SW480 (cell line): ENCODE results near the gene PTRHD1.
"Not testable (repeated sequence)": the region's sequence is repeated elsewhere in the genome, so short reads cannot be mapped to it uniquely, and the experiment has no call there.

ENCODE experiments used
- DNase-seq: peaks from one replicate; pipeline ENCODE4 v3.0.0-alpha.2; 2016; ENCODE audit warnings: low spot score

Gene PTRHD1

DNA sequence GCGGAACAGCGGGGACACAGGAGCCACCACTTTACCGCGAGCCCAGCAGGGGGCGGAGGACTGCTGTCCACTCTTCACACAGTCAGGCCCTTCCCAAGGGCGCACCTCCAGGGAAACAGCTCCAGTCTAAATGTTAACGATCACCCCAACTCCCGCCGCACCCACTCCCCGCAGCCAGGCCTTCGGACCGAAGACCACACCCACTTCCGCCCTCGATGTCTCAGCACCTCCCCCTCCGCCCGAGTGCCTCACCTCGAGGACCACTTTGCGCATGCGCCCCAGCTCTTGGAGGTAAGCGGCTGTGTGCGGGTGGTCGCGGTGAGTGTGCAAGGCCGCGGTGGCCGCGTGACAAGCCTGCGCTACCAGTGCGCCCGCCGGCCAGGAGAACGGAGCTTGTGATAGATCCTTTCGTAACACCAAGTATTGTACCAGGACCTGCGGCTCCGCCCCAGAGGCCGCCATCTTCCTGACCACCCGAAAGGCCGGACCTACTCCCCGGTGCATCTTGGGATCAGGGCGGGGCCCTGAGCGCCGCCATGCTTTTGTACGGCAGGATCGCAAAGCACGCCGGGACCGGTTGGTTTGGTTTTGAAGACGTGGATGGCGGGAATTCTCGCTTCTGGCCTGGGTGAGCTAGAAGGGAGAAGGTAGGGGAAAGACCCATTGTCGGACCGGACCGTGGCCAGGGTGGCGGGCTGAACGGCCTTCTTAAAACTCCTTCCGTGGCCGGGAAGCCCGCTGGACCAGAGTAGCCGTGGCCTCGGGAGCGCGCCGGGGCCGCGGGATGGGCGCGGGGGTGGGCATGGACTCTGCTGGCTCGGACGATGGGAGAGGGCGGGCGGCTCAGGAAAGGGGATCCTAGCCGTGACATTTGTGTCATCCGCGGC lies at the start of gene PTRHD1, which contains the start of gene CENPO:
TSS of gene PTRHD1 (minus strand) at position 518 of the 887 bp plus-strand sequence. CDS start at position 504, 14 bp downstream.
TSS of gene CENPO (plus strand) at position 552 of the 887 bp plus-strand sequence. CDS start 495 bp downstream, outside the sequence.
- peak; percentile 100 for DNase-seq

GRCh38 chr2:24842081-24843050 lies 49.2 kb upstream of the PTRHD1 start:
- no peak for DNase-seq

DNA sequence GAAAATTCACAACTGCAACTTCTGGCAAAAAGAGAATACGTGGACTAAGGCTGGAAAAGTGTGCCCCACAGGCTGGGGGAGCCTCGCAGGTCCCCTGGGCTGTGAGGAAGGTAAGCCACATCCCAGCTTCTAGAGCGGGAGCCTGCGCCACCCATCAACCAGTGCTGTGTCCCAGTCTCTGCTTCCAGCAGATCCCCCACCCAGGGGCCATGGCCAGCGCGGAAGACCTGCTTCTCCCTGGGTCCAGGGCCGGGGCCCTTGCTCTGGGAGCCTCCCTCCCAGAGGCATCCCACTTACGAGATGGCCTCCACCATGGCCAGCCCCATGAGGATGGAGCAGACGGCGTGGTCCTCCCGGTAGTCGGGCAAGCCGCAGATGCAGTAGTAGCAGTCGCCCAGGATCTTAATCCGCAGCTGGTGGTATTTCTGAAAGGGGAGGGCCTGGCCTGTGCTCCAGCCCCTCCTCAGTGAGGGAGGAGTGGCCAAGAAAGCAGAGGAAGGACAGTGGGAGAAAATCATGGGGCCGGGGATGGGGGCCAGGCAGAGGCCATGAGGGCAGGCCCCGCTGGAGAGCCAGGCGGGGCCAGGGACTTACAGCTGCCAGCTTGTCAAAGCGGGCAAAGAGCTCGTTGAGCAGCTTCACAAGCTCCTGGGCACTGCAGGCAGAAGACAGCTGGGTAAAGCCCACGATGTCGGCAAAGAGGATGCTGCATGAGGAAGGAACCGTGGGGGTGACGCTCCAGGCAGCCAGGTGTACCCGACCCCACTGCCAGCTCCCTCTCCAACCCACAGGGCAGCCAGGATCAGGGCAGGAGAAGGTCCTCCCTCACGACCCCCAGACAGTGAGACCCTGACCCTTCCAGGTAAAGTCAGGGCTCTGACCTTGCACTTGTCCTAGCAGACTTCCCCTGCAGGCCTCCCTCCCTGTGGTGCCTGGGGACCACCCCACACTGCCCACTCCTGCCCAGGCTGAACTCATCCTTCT lies 48.1 kb upstream of the PTRHD1 start:
- DNase-seq = no peak

- DNase-seq = no peak
Measured at GRCh38 chr2:24840164-24840869, 47.1 kb upstream of the PTRHD1 start.

GRCh38 chr2:24839729-24840128 lies 46.5 kb upstream of the PTRHD1 start:
- DNase-seq = no peak

GRCh38 chr2:24838541-24838940 lies 45.4 kb upstream of the PTRHD1 start:
- DNase-seq = no peak

GRCh38 chr2:24837996-24838513 lies 44.9 kb upstream of the PTRHD1 start:
- no peak for DNase-seq

GRCh38 chr2:24836706-24837105 lies 43.5 kb upstream of the PTRHD1 start:
- no peak for DNase-seq

- DNase-seq = no peak
Measured at GRCh38 chr2:24836206-24836605, 43.0 kb upstream of the PTRHD1 start.

DNA sequence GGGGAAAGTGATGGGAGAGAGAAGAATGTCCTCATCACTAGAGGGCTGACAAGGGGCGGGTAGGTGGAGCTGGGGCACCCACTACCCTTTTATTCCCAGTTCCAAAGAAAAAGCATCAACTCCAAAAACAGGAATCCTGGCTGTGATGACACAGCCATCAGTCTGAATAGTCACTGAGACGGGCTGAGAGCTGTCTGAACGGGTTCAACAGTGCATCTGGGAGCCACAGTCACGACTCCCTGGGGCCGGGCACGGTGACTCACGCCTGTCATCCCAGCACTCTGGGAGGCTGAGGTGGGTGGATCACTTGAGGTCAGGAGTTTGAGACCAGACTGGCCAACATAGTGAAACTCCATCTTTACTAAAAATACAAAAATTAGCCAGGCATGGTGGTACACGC lies 42.2 kb upstream of the PTRHD1 start:
- not testable (repeated sequence) for DNase-seq

GRCh38 chr2:24834733-24835395 lies 41.7 kb upstream of the PTRHD1 start:
- no peak for DNase-seq

- no peak for DNase-seq
Measured at GRCh38 chr2:24833821-24834732, 40.9 kb upstream of the PTRHD1 start.

DNA sequence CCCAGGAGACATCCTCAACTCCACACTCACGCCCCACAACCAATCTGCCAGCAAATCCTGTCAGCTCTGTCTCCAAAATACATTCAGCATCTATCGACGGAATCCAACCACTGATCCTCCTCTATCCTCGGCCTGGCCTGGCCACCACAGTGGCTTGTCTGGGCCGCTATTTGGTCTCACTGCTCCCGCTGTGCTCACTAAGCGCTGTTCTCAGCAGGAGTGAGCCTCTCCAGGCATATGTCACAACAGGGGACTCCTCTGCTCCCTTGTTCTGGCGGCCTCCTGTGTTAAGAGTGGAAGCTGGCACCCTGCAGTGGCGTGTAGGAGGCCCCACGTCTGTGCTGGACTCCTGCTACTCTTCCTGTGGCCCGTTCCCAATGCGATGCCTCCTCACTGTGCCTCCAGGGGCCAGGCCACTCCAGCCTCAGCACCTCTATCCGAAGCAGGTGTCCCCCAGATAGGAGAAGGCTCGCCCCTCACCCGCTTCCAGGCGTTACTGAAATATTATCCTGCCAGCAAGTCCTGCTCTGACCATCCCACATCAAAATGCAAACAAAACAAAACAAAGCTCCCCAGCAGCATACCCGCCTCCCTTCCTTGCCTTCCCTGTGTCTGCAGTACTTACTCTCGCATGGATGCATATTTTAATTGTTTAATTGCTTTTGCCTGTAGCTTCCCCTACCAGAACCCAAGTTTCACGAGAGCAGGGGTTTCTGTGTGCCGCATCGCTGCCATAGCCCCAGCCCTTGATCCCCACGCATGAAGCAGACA lies 39.9 kb upstream of the PTRHD1 start:
- no peak for DNase-seq

GRCh38 chr2:24832521-24832920 lies 39.3 kb upstream of the PTRHD1 start:
- DNase-seq = no peak

DNA sequence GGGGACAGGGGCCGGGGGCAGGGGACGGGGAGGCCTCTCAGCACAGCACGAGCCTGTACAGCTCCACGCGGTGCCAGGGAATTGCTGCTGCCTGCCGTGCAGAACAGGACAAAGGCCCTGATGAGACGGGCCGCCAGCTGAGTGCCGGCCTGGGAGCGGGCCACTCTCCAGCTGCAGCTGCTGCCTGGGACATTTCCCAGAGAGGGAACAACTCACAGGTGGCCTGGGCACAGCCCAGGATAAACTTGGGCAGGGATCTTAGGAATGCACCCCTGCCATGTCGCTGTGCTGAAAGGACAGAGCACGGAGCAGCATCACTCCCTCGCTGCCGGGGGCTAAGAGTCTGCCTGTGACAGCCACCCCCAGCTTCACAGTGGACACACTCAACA lies 38.9 kb upstream of the PTRHD1 start:
- DNase-seq = no peak

- no peak for DNase-seq
Measured at GRCh38 chr2:24831221-24832072, 38.3 kb upstream of the PTRHD1 start.

- DNase-seq = no peak
Measured at GRCh38 chr2:24830786-24831185, 37.6 kb upstream of the PTRHD1 start.
